Right atrium auricular region (tissue), 2 donors: ENCODE results near the gene DNM1. TPM values are rescaled to one million over a fixed set of nuclear protein-coding genes. Genes with fewer than 3 reads are reported as not detected.

ENCODE experiments used
- DNase-seq: peaks from one replicate; pipeline ENCODE4 v3.0.0-alpha.2; 2019; ENCODE audit warnings: low spot score
- H3K27ac ChIP-seq, 2 donors: fragments of 200-600 bp; sonication (generic); 1 replicate in 1 of 2; 2 replicates in 1 of 2; pipeline ENCODE4 v1.5.1; 2016 to 2019
- H3K27me3 ChIP-seq, 2 donors: fragments of 200-600 bp; sonication (generic); one replicate each; pipeline versions ENCODE4 v1.5.1 to v1.6.0; 2017 to 2019
- H3K36me3 ChIP-seq: fragments of 200-600 bp; sonication (generic); one replicate; pipeline ENCODE4 v1.5.1; 2016
- H3K4me1 ChIP-seq, 2 donors: fragments of 200-600 bp; sonication (generic); one replicate each; pipeline versions ENCODE4 v1.5.1 to v1.6.0; 2017 to 2019
- H3K4me3 ChIP-seq, 2 donors: fragments of 200-600 bp; sonication (generic); 1 replicate in 1 of 2; 2 replicates in 1 of 2; pipeline ENCODE4 v1.5.1; 2017 to 2019; ENCODE audit warnings: mild to moderate bottlenecking in 1 of 2, moderate library complexity in 1 of 2
- H3K9me3 ChIP-seq, 2 donors: fragments of 200-600 bp; sonication (generic); one replicate each; pipeline ENCODE4 v1.5.1; 2019
- total RNA-seq, 2 donors: library from RNA; depleted of rRNA; stranded (reverse); fragments of >200 nt; gene quantifications; one replicate each; pipeline ENCODE4 v1.1.0, GENCODE V29; 2016
- TF ChIP-seq, protein P1 (sequence below), 2 donors: fragments of 200-600 bp; sonication (generic); IDR thresholded peaks; one replicate each; pipeline ENCODE4 v1.5.1; 2019; ENCODE audit warnings: antibody characterized with exemption in 2 of 2

Gene DNM1
- total RNA-seq, 2 donors from 2014 or later = 2.5 to 3.9 TPM

DNA sequence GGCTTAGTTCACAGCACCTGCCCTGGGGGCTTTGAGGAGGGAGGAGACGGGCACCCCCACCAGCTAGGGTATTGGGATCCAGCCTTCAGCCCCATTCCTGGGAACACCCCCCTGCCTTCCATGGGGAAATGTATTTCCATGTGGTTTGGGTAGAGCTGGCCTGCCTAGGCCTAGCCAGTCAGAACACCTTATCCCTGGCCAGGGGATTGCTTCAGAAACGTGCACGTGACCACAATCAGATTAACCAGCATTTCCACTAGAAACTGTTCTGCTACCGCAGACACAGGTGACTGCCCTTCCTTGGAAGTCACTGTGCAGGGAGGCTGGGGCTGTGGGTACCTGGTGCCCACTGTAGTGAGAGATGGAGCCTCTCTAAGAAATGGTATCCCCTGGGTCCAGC is 29.1 kb upstream of the DNM1 start:
- no peak overlapping the region for H3K4me3 ChIP-seq
- no peaks in the 10 kb centered on the region for H3K9me3 ChIP-seq
- peaks cover 61% of the 10 kb centered on the region for H3K36me3 ChIP-seq
- TF ChIP-seq, protein P1, sequence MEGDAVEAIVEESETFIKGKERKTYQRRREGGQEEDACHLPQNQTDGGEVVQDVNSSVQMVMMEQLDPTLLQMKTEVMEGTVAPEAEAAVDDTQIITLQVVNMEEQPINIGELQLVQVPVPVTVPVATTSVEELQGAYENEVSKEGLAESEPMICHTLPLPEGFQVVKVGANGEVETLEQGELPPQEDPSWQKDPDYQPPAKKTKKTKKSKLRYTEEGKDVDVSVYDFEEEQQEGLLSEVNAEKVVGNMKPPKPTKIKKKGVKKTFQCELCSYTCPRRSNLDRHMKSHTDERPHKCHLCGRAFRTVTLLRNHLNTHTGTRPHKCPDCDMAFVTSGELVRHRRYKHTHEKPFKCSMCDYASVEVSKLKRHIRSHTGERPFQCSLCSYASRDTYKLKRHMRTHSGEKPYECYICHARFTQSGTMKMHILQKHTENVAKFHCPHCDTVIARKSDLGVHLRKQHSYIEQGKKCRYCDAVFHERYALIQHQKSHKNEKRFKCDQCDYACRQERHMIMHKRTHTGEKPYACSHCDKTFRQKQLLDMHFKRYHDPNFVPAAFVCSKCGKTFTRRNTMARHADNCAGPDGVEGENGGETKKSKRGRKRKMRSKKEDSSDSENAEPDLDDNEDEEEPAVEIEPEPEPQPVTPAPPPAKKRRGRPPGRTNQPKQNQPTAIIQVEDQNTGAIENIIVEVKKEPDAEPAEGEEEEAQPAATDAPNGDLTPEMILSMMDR (IDR thresholded peaks at IDR 0.05) = no peak
- no peak overlapping the region for H3K27ac ChIP-seq
- DNase-seq = no peak
- no peaks in the 10 kb centered on the region for H3K4me1 ChIP-seq
- H3K27me3 ChIP-seq = no peaks in the 10 kb centered on the region

DNA sequence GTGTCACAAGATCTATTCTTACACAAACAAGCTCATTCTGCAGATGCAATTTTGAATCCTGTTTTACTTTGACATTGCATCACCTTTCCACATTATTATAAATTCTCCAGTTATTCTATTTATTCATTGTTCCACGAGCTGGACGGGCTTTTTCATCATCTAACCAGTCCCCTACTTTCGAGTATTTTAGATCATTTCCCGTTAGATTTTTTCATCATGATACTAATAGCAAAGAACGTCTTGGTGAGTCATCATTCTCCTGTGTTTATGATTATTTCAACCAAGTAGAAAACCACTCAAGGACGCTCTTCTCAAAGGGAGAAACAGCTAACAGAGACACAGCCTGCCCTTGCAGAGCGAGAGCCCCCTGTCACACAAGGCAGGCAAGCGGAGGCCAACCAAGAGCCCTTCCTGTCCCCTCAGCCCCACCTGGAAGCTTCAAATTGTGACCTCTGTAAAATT is 28.0 kb upstream of the DNM1 start:
- no peak overlapping the region for H3K27ac ChIP-seq
- no peak for DNase-seq
- TF ChIP-seq, protein P1 (IDR thresholded peaks at IDR 0.05) = no peak
- H3K4me3 ChIP-seq = no peak overlapping the region
- H3K27me3 ChIP-seq = no peaks in the 10 kb centered on the region
- peaks cover 62% of the 10 kb centered on the region for H3K36me3 ChIP-seq
- H3K9me3 ChIP-seq = no peaks in the 10 kb centered on the region
- H3K4me1 ChIP-seq = no peaks in the 10 kb centered on the region

- Histone ChIP-seq H3K36me3 (peaks cover 68% of the 10 kb centered on the region), H3K4me3 (no peak overlapping the region), H3K9me3 (no peaks in the 10 kb centered on the region), H3K4me1 (no peaks in the 10 kb centered on the region), H3K27me3 (no peaks in the 10 kb centered on the region), H3K27ac (no peak overlapping the region)
- TF ChIP-seq, protein P1 (IDR thresholded peaks at IDR 0.05) = no peak
- DNase-seq = no peak
Measured at GRCh38 chr9:128175726-128176125, 27.5 kb upstream of the DNM1 start.

DNA sequence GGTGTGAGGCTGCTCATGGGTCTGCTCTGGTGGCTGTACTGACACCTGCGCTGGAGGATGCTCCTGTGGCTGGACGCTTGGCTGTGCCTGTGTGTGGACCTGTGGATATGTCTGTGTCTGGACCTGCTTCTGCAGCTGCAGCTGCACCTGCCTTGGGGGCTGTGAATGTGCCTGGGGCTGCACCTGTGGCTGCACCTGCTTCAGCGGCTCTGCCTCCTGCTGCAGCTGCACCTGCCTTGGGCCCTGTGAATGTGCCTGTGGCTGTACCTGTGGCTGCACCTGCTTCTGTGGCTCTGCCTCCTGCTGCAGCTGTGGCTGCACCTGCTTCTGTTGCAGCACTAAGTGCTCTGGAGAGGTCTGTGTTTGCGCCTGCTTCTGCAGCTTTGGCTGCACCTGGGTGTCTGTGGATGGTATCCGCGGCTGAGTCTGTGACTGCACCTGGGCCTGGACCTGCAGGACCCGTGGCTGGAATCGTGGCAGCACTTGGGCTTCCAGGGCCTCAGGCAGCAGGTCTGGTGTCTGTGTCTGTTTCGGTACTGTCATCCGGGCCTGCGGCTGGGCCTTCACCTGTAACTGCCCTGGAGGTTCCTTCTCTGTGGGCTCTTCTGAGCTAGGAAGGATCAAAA is 24.3 kb upstream of the DNM1 start:
- TF ChIP-seq, protein P1 (IDR thresholded peaks at IDR 0.05) = no peak
- peaks cover 79% of the 10 kb centered on the region for H3K36me3 ChIP-seq

GRCh38 chr9:128180001-128180400 is 23.2 kb upstream of the DNM1 start:
- TF ChIP-seq, protein P1 (IDR thresholded peaks at IDR 0.05) = no peak
- Histone ChIP-seq H3K4me1 (no peaks in the 10 kb centered on the region), H3K36me3 (peaks cover 80% of the 10 kb centered on the region), H3K4me3 (no peak overlapping the region), H3K27me3 (no peaks in the 10 kb centered on the region), H3K9me3 (no peaks in the 10 kb centered on the region), H3K27ac (no peak overlapping the region)
- DNase-seq = no peak

More for the DNA sequence above, 24.3 kb upstream of the DNM1 start:
- H3K4me3 ChIP-seq = no peak overlapping the region
- H3K27ac ChIP-seq = no peak overlapping the region
- no peaks in the 10 kb centered on the region for H3K4me1 ChIP-seq
- H3K9me3 ChIP-seq = no peaks in the 10 kb centered on the region
- H3K27me3 ChIP-seq = no peaks in the 10 kb centered on the region
- DNase-seq = no peak

DNA sequence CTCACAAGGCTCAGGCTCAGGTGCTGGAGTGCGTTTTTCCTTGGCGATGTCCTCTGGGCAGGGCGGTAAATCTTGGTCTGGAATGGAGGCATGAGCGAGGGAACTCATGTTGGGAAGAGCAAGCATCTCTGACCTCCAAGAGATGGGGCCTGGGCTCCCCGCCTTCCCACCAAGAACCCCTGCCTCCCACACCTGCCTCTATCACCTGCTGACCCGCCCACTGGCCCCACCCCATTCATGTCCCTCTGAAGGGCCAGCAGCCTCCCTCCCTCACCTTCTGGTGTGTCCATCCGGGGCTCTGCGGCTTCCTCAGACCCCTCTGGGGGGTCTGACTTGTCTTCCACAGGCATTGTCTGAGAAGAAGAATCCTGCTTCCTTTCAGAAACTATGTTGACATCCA is 22.7 kb upstream of the DNM1 start:
- Histone ChIP-seq H3K4me3 (no peak overlapping the region), H3K27me3 (no peaks in the 10 kb centered on the region), H3K36me3 (peaks cover 80% of the 10 kb centered on the region), H3K9me3 (no peaks in the 10 kb centered on the region), H3K4me1 (no peaks in the 10 kb centered on the region), H3K27ac (no peak overlapping the region)
- TF ChIP-seq, protein P1 (IDR thresholded peaks at IDR 0.05) = no peak
- no peak for DNase-seq
